Pancreas (tissue), 10 donors: Measurements from ENCODE around the gene CPSF4L. TPM values are rescaled to one million over a fixed set of nuclear protein-coding genes. Genes with fewer than 3 reads are reported as not detected.
A peak's percentile ranks its signal among the peaks of the same experiment; 100 is the strongest.

ENCODE experiments used
- ATAC-seq, 4 donors: fragments of 200-7000 bp; cut with Tn5 transposase; one replicate each; pipeline versions ENCODE4 v1.8.0 to v1.9.1; 2020; ENCODE audit warnings: mild to moderate bottlenecking in 4 of 4, moderate library complexity in 4 of 4
- DNase-seq, 6 donors: peaks; one replicate each; pipeline ENCODE4 v3.0.0-alpha.2; 2020
- FAIRE-seq: peaks from 2 replicates; lab custom pipeline; 2012; peaks lifted over from hg19 to GRCh38; lab: Jason Lieb, UNC
- H3K27ac ChIP-seq, 4 donors: fragments of 200-600 bp; sonication (generic); 1 replicate in 3 of 4; 2 replicates in 1 of 4; pipeline versions ENCODE4 v1.5.0 to v1.8.0; 2020
- H3K27me3 ChIP-seq, 4 donors: fragments of 200-600 bp; one replicate each; pipeline ENCODE4 v1.8.0; 2021
- H3K36me3 ChIP-seq, 3 donors: fragments of 200-600 bp; sonication (generic) in 1 of 3; one replicate each; pipeline versions ENCODE4 v1.5.0 to v1.8.0; 2020 to 2021
- H3K4me1 ChIP-seq, 3 donors: fragments of 200-600 bp; one replicate each; pipeline ENCODE4 v1.8.0; 2021
- H3K4me3 ChIP-seq, 4 donors: fragments of 200-600 bp; sonication (generic) in 2 of 4; one replicate each; pipeline versions ENCODE4 v1.5.0 to v1.8.0; 2020 to 2021
- H3K9me3 ChIP-seq, 4 donors: fragments of 200-600 bp; one replicate each; pipeline ENCODE4 v1.8.0; 2021
- WGBS, 2 donors: extraction: QIAGEN DNeasy Blood & Tissue Kit; methylation state at CpG; one replicate each; pipeline ENCODE4 v1.1.7; 2013; 5-methylcytosine and 5-hydroxymethylcytosine counted together
- intact Hi-C, 3 donors: fragments of 100-400 bp; cut with DNase I; formaldehyde crosslinking; loops; one replicate each; pipeline versions ENCODE4 v1.11.1 to v1.14.2; 2022
- polyA plus RNA-seq, 2 donors: library from polyadenylated mRNA; stranded (reverse); fragments of 200-250 nt; gene quantifications; one replicate each; pipeline ENCODE4 v1.2.3, GENCODE V29; 2013
- total RNA-seq, 6 donors: library from RNA; stranded (reverse); fragmentation: NEBNext Ultra II Directional in 4 of 6; extraction: Animal tissue kit (Norgen Biotek cat#: 25700) in 4 of 6; gene quantifications; one replicate each; pipeline versions ENCODE4 v1.2.1 to v1.2.4, GENCODE V29; 2021 to 2023
- TF ChIP-seq, protein P1 (sequence below), 4 donors: fragments of 200-600 bp; sonication (generic) in 3 of 4; IDR thresholded peaks; one replicate each; pipeline versions ENCODE4 v1.5.0 to v1.8.0; 2021; ENCODE audit warnings: antibody characterized with exemption in 4 of 4
- donor health status: healthy with polysubstance abuse.
- donor health status: DM: no; HTN: no; CAD: no; lungs with moderate emphysema.
- donor health status: DM: no; HTN: no; CAD: no.
- donor health status: control.
- donor health status: control.
- donor health status: Bipolar disorder and iron deficiency.
- donor health status: DM: yes; HTN: yes; CAD: no.
- donor health status: DM: no; HTN: no; CAD: no.
- donor health status: DM: no; HTN: no; CAD: no.
- donor health status: DM: yes; HTN: yes; CAD: no.

The CPSF4L gene
- total and polyA plus RNA-seq, 8 donors = 0.19 to 0.67 (median 0.21) TPM; not detected in 4

GRCh38 chr17:73274490-73274889 is 12.8 kb upstream of the CPSF4L start:
- FAIRE-seq (no peak), ATAC-seq (no peak), DNase-seq (peak in 1 of 6 donors; percentile 19)
- H3K4me3 ChIP-seq = no peak overlapping the region
- H3K9me3 ChIP-seq = no peaks in the 10 kb centered on the region
- TF ChIP-seq, protein P1, sequence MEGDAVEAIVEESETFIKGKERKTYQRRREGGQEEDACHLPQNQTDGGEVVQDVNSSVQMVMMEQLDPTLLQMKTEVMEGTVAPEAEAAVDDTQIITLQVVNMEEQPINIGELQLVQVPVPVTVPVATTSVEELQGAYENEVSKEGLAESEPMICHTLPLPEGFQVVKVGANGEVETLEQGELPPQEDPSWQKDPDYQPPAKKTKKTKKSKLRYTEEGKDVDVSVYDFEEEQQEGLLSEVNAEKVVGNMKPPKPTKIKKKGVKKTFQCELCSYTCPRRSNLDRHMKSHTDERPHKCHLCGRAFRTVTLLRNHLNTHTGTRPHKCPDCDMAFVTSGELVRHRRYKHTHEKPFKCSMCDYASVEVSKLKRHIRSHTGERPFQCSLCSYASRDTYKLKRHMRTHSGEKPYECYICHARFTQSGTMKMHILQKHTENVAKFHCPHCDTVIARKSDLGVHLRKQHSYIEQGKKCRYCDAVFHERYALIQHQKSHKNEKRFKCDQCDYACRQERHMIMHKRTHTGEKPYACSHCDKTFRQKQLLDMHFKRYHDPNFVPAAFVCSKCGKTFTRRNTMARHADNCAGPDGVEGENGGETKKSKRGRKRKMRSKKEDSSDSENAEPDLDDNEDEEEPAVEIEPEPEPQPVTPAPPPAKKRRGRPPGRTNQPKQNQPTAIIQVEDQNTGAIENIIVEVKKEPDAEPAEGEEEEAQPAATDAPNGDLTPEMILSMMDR (IDR thresholded peaks at IDR 0.05) = no peak
- intact Hi-C loops = no loop called here
- H3K36me3 ChIP-seq = no peaks in the 10 kb centered on the region
- H3K27me3 ChIP-seq = no peaks in the 10 kb centered on the region
- H3K4me1 ChIP-seq = peaks cover 16 to 20% (median 19%) of the 10 kb centered on the region in 3 donors
- no peak overlapping the region for H3K27ac ChIP-seq
- 99% methylated on average over 4 of the region's 4 CpGs for WGBS, 2 donors

DNA sequence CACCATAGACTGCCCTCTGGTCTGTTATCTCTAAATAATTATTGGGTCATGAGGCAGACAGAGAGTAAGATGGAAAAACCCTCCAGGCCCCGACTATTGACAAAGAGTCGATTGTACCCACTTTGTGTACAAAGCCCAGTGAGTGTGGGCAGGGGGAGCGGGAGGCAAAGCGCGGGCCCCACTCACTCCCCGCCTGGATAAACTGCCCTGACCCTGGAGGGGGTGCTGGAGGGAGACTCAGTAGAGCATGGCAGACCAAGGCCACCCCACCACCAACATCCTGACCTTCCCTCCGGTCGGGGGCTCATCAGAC is 11.2 kb upstream of the CPSF4L start:
- intact Hi-C loops = no loop called here
- no peak for FAIRE-seq
- H3K4me1 ChIP-seq = peaks cover 10 to 12% (median 10%) of the 10 kb centered on the region in 3 donors
- WGBS, 2 donors = 45 to 56% methylated on average over 8 of the region's 8 CpGs
- no peaks in the 10 kb centered on the region for H3K9me3 ChIP-seq
- H3K27ac ChIP-seq = no peak overlapping the region
- DNase-seq = no peak
- no peaks in the 10 kb centered on the region for H3K27me3 ChIP-seq
- no peaks in the 10 kb centered on the region for H3K36me3 ChIP-seq
- H3K4me3 ChIP-seq = no peak overlapping the region
- TF ChIP-seq, protein P1 (IDR thresholded peaks at IDR 0.05) = no peak
- ATAC-seq = no peak

DNA sequence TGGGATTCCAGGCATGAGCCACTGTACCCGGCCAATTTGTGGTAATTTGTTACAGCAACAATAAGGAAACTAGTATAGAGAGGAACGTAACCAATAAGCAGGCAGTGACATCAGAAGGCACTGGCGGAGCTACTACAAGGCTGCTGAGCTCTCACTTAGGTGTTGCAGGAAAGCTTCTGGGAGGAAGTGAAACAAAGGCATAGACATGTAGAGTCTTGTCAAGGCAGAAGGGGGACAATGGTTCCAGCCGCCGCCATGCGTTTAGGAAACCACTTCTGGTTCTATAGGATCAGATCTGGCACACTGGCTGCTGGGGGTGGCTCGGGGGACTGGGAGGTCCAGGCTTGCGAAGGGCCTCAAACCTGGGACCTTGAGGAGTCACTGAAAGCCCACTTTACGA is 9.4 kb upstream of the CPSF4L start:
- Histone ChIP-seq H3K4me3 (no peak overlapping the region), H3K36me3 (no peaks in the 10 kb centered on the region), H3K27ac (no peak overlapping the region), H3K4me1 (peaks cover 8 to 20% (median 18%) of the 10 kb centered on the region in 3 donors), H3K27me3 (no peaks in the 10 kb centered on the region), H3K9me3 (no peaks in the 10 kb centered on the region)
- TF ChIP-seq, protein P1 (IDR thresholded peaks at IDR 0.05) = no peak
- FAIRE-seq (no peak), ATAC-seq (no peak), DNase-seq (no peak)
- 94 to 98% methylated on average over 9 of the region's 9 CpGs for WGBS, 2 donors
- intact Hi-C loops = no loop called here

DNA sequence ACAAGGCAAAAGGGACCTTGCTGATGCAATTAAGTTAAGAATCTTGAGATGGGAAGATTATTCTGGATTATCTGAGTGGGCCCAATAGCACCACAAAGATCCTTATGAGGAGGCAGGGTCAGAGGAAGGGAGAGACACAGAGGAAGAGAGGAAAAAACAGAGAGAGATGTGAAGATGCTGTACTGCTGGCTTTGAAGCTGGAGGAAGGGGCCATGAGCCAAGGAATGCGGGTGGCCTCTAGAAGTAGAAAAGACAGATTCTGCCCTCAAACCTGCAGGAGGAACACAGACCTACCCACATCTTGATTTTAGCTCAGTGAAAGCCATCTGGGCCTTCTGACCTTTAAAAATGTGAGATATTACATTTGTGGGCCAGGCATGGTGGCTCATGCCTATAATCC is 8.1 kb upstream of the CPSF4L start:
- 2 to 100% methylated on average over 1 of the region's 1 CpG for whole genome bisulfite sequencing, 2 donors
- FAIRE-seq = no peak

GRCh38 chr17:73269329-73269615 is 7.6 kb upstream of the CPSF4L start:
- Histone ChIP-seq H3K27ac (no peak overlapping the region), H3K36me3 (no peaks in the 10 kb centered on the region), H3K4me3 (no peak overlapping the region), H3K9me3 (no peaks in the 10 kb centered on the region), H3K27me3 (no peaks in the 10 kb centered on the region), H3K4me1 (peaks cover 8 to 20% (median 18%) of the 10 kb centered on the region in 3 donors)
- FAIRE-seq (no peak), DNase-seq (no peak), ATAC-seq (no peak)
- TF ChIP-seq, protein P1 (IDR thresholded peaks at IDR 0.05) = no peak
- intact Hi-C loops = no loop called here

More for the DNA sequence above, 8.1 kb upstream of the CPSF4L start:
- H3K4me1 ChIP-seq = peaks cover 8 to 20% (median 18%) of the 10 kb centered on the region in 3 donors
- no peaks in the 10 kb centered on the region for H3K36me3 ChIP-seq
- H3K27me3 ChIP-seq = no peaks in the 10 kb centered on the region
- H3K9me3 ChIP-seq = no peaks in the 10 kb centered on the region
- TF ChIP-seq, protein P1 (IDR thresholded peaks at IDR 0.05) = no peak
- H3K27ac ChIP-seq = no peak overlapping the region
- intact Hi-C loops = no loop called here
- no peak for DNase-seq
- no peak for ATAC-seq
- H3K4me3 ChIP-seq = no peak overlapping the region
